ENCODE results near the gene GRB14.
"Not testable (repeated sequence)": the region's sequence is repeated elsewhere in the genome, so short reads cannot be mapped to it uniquely, and the experiment has no call there.

GRB14 gene

GRCh38 chr2:164560181-164560792, 61.0 kb downstream of the GRB14 start:
- peak; percentile 59 for TF ChIP-seq CTCF (IDR thresholded peaks at IDR 0.05; ENCODE audit: control insufficient read depth, insufficient read depth, low read depth, low read length, missing control alignments)
- peak; percentile 11 for DNase-seq (ENCODE audit: low read depth)
- no peak overlapping the region for H3K4me3 ChIP-seq (ENCODE audit: control insufficient read depth, low read depth, low read length)

GRCh38 chr2:164558450-164558849, 62.8 kb downstream of the GRB14 start:
- TF ChIP-seq CTCF (IDR thresholded peaks at IDR 0.05; ENCODE audit: control insufficient read depth, insufficient read depth, low read depth, low read length, missing control alignments): no peak
- DNase-seq (ENCODE audit: low read depth): no peak
- H3K4me3 ChIP-seq (ENCODE audit: control insufficient read depth, low read depth, low read length): no peak overlapping the region

GRCh38 chr2:164554487-164554886, 66.8 kb downstream of the GRB14 start:
- DNase-seq (ENCODE audit: low read depth): no peak
- no peak overlapping the region for H3K4me3 ChIP-seq (ENCODE audit: control insufficient read depth, low read depth, low read length)
- no peak for TF ChIP-seq CTCF (IDR thresholded peaks at IDR 0.05; ENCODE audit: control insufficient read depth, insufficient read depth, low read depth, low read length, missing control alignments)

GRCh38 chr2:164551519-164551918, 69.8 kb downstream of the GRB14 start:
- no peak for DNase-seq (ENCODE audit: low read depth)
- TF ChIP-seq CTCF (IDR thresholded peaks at IDR 0.05; ENCODE audit: control insufficient read depth, insufficient read depth, low read depth, low read length, missing control alignments): no peak
- no peak overlapping the region for H3K4me3 ChIP-seq (ENCODE audit: control insufficient read depth, low read depth, low read length)

- DNase-seq (ENCODE audit: low read depth); H3K4me3 ChIP-seq (ENCODE audit: control insufficient read depth, low read depth, low read length): not testable (repeated sequence)
Observed at GRCh38 chr2:164549705-164550104, 71.6 kb downstream of the GRB14 start.

- no peak overlapping the region for H3K4me3 ChIP-seq (ENCODE audit: control insufficient read depth, low read depth, low read length)
- TF ChIP-seq CTCF (IDR thresholded peaks at IDR 0.05; ENCODE audit: control insufficient read depth, insufficient read depth, low read depth, low read length, missing control alignments): no peak
- no peak for DNase-seq (ENCODE audit: low read depth)
Observed at GRCh38 chr2:164545484-164545883, 75.8 kb downstream of the GRB14 start.

GRCh38 chr2:164542581-164543021, 78.7 kb downstream of the GRB14 start:
- H3K4me3 ChIP-seq (ENCODE audit: control insufficient read depth, low read depth, low read length): no peak overlapping the region
- TF ChIP-seq CTCF (IDR thresholded peaks at IDR 0.05; ENCODE audit: control insufficient read depth, insufficient read depth, low read depth, low read length, missing control alignments): no peak
- peak; percentile 27 for DNase-seq (ENCODE audit: low read depth)
